Ramos (cell line): Measurements from ENCODE around the gene ARVCF.

Source experiments
- in situ Hi-C: fragments of 300-500 bp; cut with MboI; formaldehyde crosslinking; loops from one replicate; pipeline ENCODE4 v1.14.3; 2022; ENCODE audit warnings: low sequenced_read_pairs; ENCODE audit not compliant: unreplicated experiment

The ARVCF gene

GRCh38 chr22:19979712-19980493 lies 36.7 kb downstream of the ARVCF start:
- in situ Hi-C loops, result no loop called here

DNA sequence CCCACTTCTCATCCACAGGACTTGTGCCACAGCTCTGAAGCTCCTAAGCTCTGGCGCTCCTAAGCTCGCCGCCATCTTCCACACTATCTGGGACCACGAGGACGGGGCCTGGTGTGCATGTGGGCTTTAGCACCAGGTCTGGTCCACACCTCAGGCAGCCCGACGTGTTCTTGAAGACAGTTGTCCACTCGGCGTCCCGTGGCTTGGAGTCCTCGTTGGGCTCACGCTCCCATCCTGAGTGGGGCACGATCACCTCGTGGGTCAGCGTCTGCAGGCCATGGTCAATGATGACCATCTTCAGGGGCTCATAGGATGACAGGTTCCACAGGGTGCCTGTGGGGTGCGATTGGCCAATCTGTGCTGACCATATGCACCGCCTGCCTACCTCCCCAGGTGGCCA lies 37.9 kb downstream of the ARVCF start:
- in situ Hi-C loops, result no loop called here

- in situ Hi-C loops, result no loop called here
These were observed 39.1 kb downstream of the ARVCF start for GRCh38 chr22:19977296-19978243.

GRCh38 chr22:19976671-19977070 lies 40.0 kb downstream of the ARVCF start:
- in situ Hi-C loops, result no loop called here

GRCh38 chr22:19975707-19976035 lies 41.0 kb downstream of the ARVCF start:
- in situ Hi-C loops, result no loop called here

- in situ Hi-C loops, result loop anchor here (5.0 kb wide), 1 partner anchor 142 kb away; the partner anchor contains the start of genes RANBP1 and TRMT2A
These were observed 41.5 kb downstream of the ARVCF start for GRCh38 chr22:19974935-19975706.

DNA sequence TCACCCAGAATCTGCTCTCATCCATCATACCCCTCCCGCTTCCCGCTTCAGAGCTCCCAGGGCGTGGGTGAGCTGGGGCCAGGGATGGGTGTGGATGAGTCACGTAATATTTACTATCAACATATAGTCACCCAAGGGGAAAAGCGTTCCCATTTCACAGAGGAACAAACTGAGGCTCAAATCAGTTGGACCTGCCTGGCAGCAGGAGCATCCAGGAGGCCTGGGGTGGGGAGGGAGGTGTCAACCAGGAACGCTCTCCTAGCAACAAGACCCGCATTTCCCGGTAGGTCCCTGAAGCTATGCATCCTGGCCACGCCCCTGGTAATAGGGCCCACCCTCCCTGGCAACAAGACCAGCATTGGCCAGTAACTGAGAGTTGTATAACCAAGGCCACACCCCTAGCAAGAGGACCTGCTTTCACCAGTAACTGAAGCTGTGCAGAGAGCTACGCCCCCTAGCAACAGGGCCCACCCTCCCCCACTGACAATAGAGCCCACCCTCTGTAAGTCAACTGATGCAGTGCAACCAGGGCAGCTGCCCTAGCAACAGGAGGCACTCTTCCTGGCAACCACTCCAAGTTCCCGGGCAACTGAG lies 42.3 kb downstream of the ARVCF start:
- in situ Hi-C loops, result loop anchor here (5.0 kb wide), 1 partner anchor 143 kb away; the partner anchor contains the start of genes RANBP1 and TRMT2A

- in situ Hi-C loops, result loop anchor here (5.0 kb wide), 1 partner anchor 144 kb away; the partner anchor contains the start of genes RANBP1 and TRMT2A
These were observed 42.9 kb downstream of the ARVCF start for GRCh38 chr22:19973551-19974267.

GRCh38 chr22:19972652-19973550 lies 43.7 kb downstream of the ARVCF start:
- in situ Hi-C loops, result loop anchor here (5.0 kb wide), 1 partner anchor 144 kb away; the partner anchor contains the start of genes RANBP1 and TRMT2A

DNA sequence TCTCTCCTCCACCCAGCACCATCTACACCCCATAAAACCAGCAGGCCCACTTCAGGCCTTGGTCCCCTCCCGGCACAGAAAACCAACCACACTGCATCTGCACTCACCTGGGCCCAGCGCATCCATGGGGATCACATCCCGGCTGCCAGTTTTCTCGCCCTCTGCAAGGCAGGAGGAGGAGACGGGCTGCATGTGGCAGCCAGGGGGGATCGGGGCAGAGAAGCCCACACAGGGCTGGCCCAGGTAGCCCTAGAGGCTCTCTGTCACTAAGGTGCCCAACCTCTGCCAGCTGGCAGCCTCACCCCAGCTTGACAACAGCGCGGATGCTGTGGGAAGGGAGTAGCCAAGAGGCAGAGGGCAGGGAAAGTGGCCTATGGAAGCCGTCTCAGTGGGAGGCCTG lies 44.4 kb downstream of the ARVCF start:
- in situ Hi-C loops, result loop anchor here (5.0 kb wide), 1 partner anchor 145 kb away; the partner anchor contains the start of genes RANBP1 and TRMT2A

GRCh38 chr22:19971276-19972124 lies 45.1 kb downstream of the ARVCF start:
- in situ Hi-C loops, result loop anchor here (5.0 kb wide), 1 partner anchor 146 kb away; the partner anchor contains the start of genes RANBP1 and TRMT2A

- in situ Hi-C loops, result loop anchor here (5.0 kb wide), 1 partner anchor 147 kb away; the partner anchor contains the start of genes RANBP1 and TRMT2A
These were observed 45.9 kb downstream of the ARVCF start for GRCh38 chr22:19970479-19971275.

- in situ Hi-C loops, result loop anchor here (5.0 kb wide), 1 partner anchor 147 kb away; the partner anchor contains the start of genes RANBP1 and TRMT2A
These were observed 46.6 kb downstream of the ARVCF start for GRCh38 chr22:19970031-19970478.

DNA sequence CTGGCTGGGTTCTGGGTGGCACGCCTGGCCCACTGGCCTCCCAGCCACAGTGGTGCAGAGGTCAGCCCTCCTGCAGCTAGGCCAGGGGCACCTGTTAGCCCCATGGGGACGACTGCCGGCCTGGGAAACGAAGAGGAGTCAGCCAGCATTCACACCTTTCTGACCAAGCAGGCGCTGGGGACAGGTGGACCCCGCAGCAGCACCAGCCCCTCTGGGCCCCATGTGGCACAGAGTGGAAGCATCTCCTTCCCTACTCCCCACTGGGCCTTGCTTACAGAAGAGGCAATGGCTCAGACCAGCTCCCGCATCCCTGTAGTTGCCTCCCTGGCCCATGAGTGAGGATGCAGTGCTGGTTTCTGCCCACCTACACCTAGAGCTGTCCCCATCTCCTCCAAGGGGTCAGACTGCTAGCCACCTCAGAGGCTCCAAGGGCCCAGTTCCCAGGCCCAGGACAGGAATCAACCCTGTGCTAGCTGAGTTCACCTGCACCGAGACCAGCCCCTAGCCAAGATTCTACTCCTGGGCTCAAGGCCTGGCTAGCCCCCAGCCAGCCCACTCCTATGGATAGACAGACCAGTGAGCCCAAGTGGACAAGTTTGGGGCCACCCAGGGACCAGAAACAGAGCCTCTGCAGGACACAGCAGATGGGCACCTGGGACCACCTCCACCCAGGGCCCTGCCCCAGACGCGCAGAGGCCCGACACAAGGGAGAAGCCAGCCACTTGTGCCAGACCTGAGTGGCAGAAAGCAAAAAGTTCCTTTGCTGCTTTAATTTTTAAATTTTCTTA lies 47.3 kb downstream of the ARVCF start:
- in situ Hi-C loops, result loop anchor here (10.0 kb wide), 1 partner anchor 315 kb away; no protein-coding TSS in a partner anchor

- in situ Hi-C loops, result loop anchor here (10.0 kb wide), 1 partner anchor 316 kb away; no protein-coding TSS in a partner anchor
These were observed 48.2 kb downstream of the ARVCF start for GRCh38 chr22:19968450-19968891.
